Ecto neural progenitor cell (in vitro differentiated cells): ENCODE results near the gene LRP1B.

Source experiments
- DNase-seq: peaks from one replicate; pipeline ENCODE4 v3.0.0-alpha.2; 2018; ENCODE audit warnings: low spot score

Gene LRP1B

GRCh38 chr2:141133883-141134282 is 996.9 kb downstream of the LRP1B start:
- DNase-seq = no peak

- no peak for DNase-seq
These were observed 1005.4 kb downstream of the LRP1B start for GRCh38 chr2:141125432-141125831.

GRCh38 chr2:141118836-141119235 is 1012.0 kb downstream of the LRP1B start:
- no peak for DNase-seq

- no peak for DNase-seq
These were observed 1017.5 kb downstream of the LRP1B start for GRCh38 chr2:141113301-141113700.

GRCh38 chr2:141109633-141110032 is 1021.2 kb downstream of the LRP1B start:
- DNase-seq = no peak

GRCh38 chr2:141105763-141106162 is 1025.1 kb downstream of the LRP1B start:
- DNase-seq = no peak

GRCh38 chr2:141103216-141103615 is 1027.6 kb downstream of the LRP1B start:
- no peak for DNase-seq

GRCh38 chr2:141079231-141079630 is 1051.6 kb downstream of the LRP1B start:
- DNase-seq = no peak

GRCh38 chr2:141075753-141076152 is 1055.1 kb downstream of the LRP1B start:
- no peak for DNase-seq

GRCh38 chr2:141068053-141068682 is 1062.6 kb downstream of the LRP1B start:
- no peak for DNase-seq

GRCh38 chr2:141065042-141065441 is 1065.8 kb downstream of the LRP1B start:
- DNase-seq = no peak

GRCh38 chr2:141063406-141063805 is 1067.4 kb downstream of the LRP1B start:
- DNase-seq = no peak

GRCh38 chr2:141062443-141062842 is 1068.4 kb downstream of the LRP1B start:
- no peak for DNase-seq

GRCh38 chr2:141062031-141062430 is 1068.8 kb downstream of the LRP1B start:
- DNase-seq = no peak

GRCh38 chr2:141058556-141058955 is 1072.3 kb downstream of the LRP1B start:
- no peak for DNase-seq

- DNase-seq = no peak
These were observed 1075.3 kb downstream of the LRP1B start for GRCh38 chr2:141055531-141055930.

- no peak for DNase-seq
These were observed 1081.9 kb downstream of the LRP1B start for GRCh38 chr2:141048951-141049350.

GRCh38 chr2:141041281-141041680 is 1089.5 kb downstream of the LRP1B start:
- no peak for DNase-seq

- no peak for DNase-seq
These were observed 1092.5 kb downstream of the LRP1B start for GRCh38 chr2:141038341-141038740.

GRCh38 chr2:141037361-141037760 is 1093.5 kb downstream of the LRP1B start:
- DNase-seq = no peak

GRCh38 chr2:141035846-141036420 is 1094.9 kb downstream of the LRP1B start:
- no peak for DNase-seq

GRCh38 chr2:141029428-141030078 is 1101.3 kb downstream of the LRP1B start:
- peak; percentile 45 for DNase-seq

GRCh38 chr2:141027221-141027620 is 1103.6 kb downstream of the LRP1B start:
- DNase-seq = no peak

GRCh38 chr2:141021611-141022010 is 1109.2 kb downstream of the LRP1B start:
- no peak for DNase-seq
